ENCODE measurements around the gene LSP1. TPM values are rescaled to one million over a fixed set of nuclear protein-coding genes. Genes with fewer than 3 reads are reported as not detected.

Gene LSP1
- total RNA-seq, 1 donor = 79.4 TPM

GRCh38 chr11:1847006-1847735, 5.7 kb upstream of the LSP1 start:
- DNase-seq (ENCODE audit: low read depth in 2 of 3, low spot score in 2 of 3) = no peak

DNA sequence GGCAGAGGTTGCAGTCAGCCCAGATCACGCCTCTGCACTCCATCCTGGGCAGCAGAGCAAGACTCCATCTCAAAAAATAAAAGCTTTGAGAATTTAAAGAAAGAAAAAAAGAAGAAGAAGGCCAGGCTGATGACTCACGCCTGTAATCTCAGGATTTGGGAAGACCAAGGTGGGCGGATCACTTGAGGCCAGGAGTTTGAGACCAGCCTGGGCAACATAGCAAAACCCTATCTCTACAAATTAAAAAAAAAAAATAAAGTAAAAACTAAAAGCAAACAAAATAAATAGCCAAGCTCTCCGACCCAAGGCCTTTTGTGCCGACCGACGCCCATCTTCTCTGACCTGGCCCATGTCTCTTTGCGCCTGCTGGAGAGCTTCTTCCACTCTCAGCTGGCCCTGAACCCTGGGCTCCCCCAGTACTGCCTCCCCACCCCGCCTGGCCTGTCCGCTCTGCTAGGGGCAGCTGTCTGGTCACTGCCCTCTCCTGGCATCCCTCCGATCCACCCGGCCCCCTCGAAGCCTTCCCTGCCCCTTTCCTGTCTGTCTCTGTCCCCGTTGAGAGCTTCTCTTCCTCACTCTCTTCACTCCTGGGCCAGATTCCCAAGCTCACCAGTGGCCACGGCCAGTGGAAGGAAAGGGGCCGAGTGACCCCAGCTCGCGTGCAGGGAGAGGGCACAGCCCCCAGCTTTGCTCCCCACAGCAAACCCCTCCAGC, 4.8 kb upstream of the LSP1 start:
- DNase-seq (ENCODE audit: low read depth in 2 of 3, low spot score in 2 of 3) = no peak

DNA sequence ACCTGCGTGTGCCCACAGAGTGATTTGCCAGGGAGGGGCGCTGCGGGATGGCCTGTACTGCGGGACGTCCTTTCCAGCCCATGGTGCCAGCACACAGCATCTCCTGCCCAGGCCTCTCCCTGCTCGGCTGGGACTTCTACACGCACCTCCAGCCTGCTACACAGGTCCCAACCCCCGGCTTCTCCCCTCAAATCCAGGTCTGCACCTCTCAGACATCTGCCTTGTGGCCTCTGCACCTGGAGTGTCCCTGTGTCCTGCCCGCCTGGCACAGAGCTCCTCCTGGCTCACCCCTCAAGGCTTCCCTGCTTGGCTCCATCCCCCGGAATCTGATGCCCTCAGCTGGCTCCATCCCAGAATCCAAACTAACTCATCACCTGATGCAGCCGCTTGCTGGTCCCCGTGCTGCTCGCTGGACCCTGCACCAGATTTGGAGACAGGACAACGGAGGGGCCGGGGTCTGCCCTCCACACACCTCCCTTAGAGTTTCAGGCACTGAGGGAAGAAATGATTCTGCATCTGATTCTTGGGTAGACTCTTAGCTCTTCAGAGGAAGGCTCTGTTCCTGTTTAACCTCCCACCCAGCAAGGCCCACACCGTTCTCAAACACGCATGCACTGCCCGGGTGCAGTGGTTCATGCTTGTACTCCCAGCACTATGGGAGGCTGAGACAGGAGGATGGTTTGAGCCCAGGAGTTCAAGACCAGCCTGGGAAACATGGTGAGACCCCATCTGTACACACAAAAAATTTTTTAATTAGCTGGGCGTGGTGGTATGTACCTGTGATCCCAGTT, 4.0 kb upstream of the LSP1 start:
- DNase-seq (ENCODE audit: low read depth in 2 of 3, low spot score in 2 of 3) = no peak

GRCh38 chr11:1851468-1852180, 1.3 kb upstream of the LSP1 start:
- no peak for DNase-seq (ENCODE audit: low read depth in 2 of 3, low spot score in 2 of 3)

GRCh38 chr11:1852271-1852876, 510 bp upstream of the LSP1 start:
- no peak for DNase-seq (ENCODE audit: low read depth in 2 of 3, low spot score in 2 of 3)

DNA sequence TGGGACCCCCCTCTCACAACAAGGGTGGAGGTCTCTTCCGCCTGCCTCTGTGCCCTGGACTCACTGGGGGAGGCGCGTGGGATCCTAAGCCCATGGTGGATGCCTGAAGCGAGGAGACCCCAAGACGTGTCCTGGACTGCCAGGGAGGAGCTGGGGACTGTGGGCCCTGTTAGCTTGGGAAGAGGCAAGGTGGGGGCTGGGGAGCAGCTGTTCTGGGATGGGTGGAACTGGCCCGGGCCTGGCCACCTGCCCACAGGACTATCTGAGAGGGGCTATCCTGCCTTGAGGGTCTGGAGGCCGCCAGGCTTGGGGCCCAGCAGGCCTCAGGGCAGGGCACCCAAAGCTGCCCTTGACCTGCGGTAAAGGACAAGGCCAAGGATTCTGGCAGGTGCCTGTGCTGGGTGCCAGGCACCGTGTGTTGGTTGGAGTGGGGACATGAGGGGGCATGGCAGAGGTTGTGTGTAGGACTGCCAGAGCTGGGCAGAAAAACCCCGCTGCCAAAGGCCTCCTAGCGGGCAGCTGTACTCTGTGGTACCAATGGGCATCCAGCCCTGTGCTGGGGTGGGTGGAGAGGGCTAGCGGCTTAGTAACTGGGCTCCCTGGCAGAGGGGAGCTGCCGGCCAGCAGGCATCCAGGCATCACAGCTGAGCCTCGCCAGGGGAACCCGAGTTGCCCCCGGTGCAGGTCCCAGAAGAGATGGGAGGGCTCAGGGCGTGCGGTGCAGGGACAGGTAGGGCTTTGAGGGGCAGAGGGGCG, 670 bp downstream of the LSP1 start:
- DNase-seq (ENCODE audit: low read depth in 2 of 3, low spot score in 2 of 3) = no peak

DNA sequence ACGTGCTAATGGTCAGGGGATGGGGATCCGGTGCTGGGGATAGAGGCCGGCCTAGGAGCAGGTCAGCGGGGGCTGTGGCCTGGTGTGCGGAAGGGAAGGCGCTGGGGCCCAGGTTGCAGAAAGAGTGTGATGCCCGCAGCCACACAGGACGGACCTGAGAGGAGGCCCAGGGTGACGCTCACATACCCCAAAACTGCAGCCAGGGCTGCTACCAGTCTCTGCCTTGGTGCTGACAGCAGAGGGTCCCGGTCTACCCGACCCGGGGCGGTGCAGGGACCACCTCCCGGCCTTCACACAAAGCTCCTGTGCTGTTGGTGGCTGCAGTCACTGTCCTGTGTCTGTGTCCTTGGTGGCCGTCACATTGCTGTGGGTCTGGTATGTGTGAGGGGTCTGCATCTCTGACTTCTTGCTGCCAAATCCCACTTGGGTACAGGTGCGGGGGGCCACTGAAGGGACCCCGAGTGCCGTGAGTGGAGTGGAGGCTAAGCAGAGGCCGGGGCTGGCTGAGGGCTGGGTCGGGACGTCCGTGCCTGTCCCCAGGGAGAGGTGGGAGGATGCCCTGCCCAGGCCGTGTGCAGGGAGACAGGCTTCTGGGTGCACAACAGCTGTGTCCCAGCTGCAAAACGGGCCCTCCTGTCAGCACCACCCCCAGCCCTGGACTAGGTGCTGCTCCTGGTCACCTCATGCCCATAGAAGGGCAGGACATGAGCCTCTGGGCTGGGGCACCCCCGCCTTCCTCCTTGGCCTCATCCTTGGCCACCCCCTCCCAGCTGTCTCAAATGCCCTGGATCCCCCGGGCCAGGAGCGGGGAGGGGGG, 1.5 kb downstream of the LSP1 start:
- DNase-seq (ENCODE audit: low read depth in 2 of 3, low spot score in 2 of 3) = no peak

- DNase-seq (ENCODE audit: low read depth in 2 of 3, low spot score in 2 of 3) = no peak
Measured at GRCh38 chr11:1854949-1855885, 2.3 kb downstream of the LSP1 start.

DNA sequence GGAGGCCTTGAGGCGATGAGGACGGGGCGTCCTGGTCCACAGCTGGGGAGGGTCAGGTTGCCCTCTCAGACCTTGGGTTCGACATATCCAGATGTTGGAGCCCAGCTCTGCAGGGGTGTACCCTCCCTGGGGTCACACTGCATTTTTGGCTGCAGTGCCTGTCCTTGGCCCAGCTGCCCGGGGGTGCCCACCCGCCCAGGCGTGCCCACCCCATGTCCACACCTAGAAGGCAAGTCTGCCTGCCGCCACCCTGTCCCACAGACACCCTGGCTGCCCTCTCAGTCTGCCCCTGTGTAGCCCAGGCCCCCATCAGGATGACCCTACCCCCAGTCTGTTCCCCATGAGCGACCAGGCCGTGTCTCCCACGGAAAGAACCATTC, 3.0 kb downstream of the LSP1 start:
- no peak for DNase-seq (ENCODE audit: low read depth in 2 of 3, low spot score in 2 of 3)

DNA sequence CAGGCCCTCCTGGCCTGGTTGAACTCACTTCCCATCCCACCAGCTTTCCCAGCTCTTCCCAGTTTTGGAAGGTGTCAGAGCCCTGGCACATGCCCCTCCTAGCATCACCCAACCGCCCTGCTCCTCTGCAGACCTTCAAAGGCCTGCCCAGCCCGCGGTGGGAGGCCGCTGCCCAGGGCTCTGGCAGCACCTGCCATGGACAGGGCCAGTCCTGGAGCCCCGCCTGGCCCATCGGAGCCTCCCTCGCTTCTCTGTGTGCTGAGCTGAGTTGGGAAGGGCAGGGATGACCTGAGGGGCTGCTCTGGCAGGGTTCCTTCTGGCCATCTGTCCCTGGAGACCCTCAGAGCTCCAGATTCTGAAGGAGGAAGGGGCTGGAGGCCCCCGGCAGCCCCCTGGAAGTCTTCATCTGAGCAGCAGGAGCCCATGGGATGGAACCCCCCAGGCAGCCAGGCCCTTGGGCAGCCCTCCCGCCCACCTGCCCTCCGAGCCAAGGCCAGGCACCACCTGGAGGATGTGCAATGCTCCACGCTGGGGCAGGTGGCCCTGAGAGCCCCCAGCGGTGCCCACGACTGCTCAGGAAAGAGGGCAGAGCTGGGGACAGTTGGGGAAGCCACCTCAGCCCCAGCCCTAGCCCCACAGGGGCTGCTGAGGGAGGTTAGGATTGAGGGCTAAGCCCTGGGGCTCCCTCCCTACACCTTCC, 3.6 kb downstream of the LSP1 start:
- no peak for DNase-seq (ENCODE audit: low read depth in 2 of 3, low spot score in 2 of 3)

- no peak for DNase-seq (ENCODE audit: low read depth in 2 of 3, low spot score in 2 of 3)
Measured at GRCh38 chr11:1857064-1857463, 4.2 kb downstream of the LSP1 start.

DNA sequence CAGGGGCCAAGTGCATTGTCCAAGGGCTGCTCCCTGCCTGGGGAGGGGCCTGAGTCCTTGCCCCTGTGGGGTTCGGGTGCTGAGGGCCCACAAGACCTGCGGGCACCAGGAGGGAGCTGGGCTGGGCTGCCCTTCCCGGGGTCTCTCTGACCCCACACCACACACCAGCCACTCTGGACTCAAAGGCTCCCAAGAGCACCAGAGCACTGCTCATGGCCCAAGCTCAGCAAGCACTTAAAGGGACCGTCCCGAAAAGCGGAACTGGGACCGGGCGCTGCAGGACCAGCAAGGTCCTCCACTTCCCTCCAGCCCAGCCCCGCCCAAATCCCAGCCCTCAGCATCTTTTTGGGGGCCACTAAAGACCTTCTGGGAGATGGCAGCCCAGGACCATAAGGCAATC, 5.3 kb downstream of the LSP1 start:
- no peak for DNase-seq (ENCODE audit: low read depth in 2 of 3, low spot score in 2 of 3)

DNA sequence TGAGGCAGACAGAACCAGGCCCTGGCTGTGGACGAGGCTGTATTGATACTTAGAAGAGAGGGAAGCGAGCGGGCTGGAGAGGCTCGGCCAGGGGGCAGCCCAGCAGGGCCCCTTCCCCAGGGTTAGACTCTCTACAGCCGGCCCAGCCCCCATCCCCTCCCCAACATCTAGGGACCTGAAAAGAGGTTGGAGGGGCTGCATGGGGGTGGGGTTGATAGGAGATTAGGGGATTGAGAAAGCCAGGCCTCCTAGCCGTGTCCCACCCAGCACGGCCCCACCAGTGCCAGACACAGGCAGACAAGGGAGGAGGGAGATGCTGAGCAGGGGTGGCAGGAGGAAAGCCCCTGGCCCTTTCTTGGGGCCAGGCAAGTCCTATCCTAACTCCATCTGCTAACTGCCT, 5.7 kb downstream of the LSP1 start:
- no peak for DNase-seq (ENCODE audit: low read depth in 2 of 3, low spot score in 2 of 3)

DNA sequence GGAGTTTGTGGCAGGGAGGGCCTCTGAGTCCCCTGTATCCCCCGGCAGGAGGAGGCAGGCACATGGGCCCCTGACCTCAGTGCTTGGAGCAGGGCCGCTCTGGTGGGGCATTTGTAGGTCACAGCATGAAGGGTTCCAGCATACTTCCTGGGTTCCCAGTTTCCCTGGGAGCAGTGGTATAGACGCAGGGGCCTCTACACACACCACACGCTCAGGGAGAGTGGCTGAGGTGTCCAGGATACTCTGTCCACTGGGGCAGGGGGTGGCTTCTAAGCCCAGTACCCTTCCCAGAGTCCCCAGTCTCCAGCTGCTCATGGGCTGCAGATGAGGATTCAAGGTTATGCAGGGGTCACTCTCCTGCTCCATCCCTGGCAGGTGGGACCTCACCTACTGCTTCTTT, 6.1 kb downstream of the LSP1 start:
- no peak for DNase-seq (ENCODE audit: low read depth in 2 of 3, low spot score in 2 of 3)

DNA sequence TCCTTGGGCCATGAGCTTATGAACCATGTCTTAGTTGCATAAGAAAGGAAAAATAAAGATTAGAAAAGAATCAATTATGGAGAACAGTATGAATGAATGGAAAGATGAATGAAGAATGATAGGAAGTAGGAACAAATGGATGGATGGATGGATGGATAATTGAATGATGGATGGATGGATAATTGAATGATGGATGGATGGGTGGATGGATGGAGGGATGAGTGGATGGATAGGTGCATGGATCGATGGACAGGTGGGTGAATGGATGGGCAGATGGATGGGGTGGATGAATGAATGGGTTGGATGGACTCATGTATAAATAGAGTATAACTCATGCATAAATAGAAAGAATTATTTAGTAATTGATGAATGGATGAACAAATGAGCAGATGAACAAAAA, 7.2 kb downstream of the LSP1 start:
- DNase-seq (ENCODE audit: low read depth in 2 of 3, low spot score in 2 of 3) = no peak

DNA sequence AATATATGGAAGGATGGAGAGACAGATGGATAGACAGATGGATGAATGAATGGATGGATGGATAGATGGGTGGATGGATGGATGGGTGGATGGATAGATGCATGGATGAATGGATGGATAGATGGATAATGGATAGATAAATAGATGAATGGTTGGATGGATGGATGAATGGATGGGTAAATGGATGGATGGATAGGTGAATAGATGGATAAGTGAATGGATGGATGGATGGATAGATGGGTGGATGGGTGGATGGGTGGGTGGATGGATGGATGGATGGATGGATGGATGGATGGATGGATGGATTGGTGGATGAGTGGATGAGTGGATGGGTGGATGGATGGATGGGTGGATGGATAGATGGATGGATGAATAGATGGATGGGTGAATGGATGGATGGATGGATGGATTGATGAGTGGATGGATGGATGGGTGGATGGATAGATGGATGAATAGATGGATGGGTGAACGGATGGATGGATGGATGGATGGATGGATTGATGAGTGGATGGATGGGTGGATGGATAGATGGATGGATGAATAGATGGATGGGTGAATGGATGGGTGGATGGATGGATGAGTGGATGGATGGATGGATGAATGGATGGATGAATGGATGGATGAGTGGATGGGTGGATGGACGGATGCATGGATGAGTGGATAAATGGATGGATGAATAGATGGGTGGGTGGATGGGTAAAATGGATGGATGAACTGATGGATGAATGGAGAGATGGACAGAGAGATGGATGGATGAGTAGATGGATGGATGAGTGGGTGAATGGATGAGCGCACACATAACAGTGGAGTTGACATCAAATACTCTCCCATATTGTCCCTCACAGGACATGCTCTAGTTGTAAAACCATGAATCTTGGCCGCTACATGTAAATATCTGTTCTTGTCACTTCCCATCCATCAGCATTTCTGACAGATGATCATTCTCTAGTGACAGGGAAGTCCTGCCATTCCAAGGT, 8.8 kb downstream of the LSP1 start:
- DNase-seq (ENCODE audit: low read depth in 2 of 3, low spot score in 2 of 3) = no peak
